Astrocyte (in vitro differentiated cells and primary cell): ENCODE measurements around the gene FNDC3B. TPM values are rescaled to one million over a fixed set of nuclear protein-coding genes. Genes with fewer than 3 reads are reported as not detected.

ENCODE experiments used
- DNase-seq: peaks from one replicate; pipeline ENCODE4 v3.0.0-alpha.2; 2010; ENCODE audit warnings: low read depth
- FAIRE-seq: peaks from 2 replicates; lab custom pipeline; 2011; peaks lifted over from hg19 to GRCh38; lab: Jason Lieb, UNC
- H2AFZ ChIP-seq: 2 replicates; pipeline ENCODE4 v1.6.0; 2012; ENCODE audit warnings: low read depth, low read length, inconsistent platforms
- H3K27ac ChIP-seq: 2 replicates; pipeline ENCODE4 v1.5.1; 2011; ENCODE audit warnings: low read depth, low read length, inconsistent platforms
- H3K27me3 ChIP-seq: 2 replicates; pipeline ENCODE4 v1.6.0; 2011; ENCODE audit warnings: low read length, inconsistent platforms; ENCODE audit not compliant: insufficient read depth
- H3K36me3 ChIP-seq: 2 replicates; pipeline ENCODE4 v1.5.1; 2011; ENCODE audit warnings: low read length, inconsistent platforms; ENCODE audit not compliant: insufficient read depth
- H3K4me1 ChIP-seq: 2 replicates; pipeline ENCODE4 v1.5.1; 2011; ENCODE audit warnings: low read length, inconsistent platforms; ENCODE audit not compliant: insufficient read depth
- H3K4me2 ChIP-seq: 2 replicates; pipeline ENCODE4 v1.6.0; 2012; ENCODE audit warnings: low read length, inconsistent platforms
- H3K4me3 ChIP-seq: 2 replicates; pipeline ENCODE4 v1.5.1; 2011; ENCODE audit warnings: low read depth, mild to moderate bottlenecking, low read length, inconsistent platforms; ENCODE audit not compliant: insufficient read depth
- H3K79me2 ChIP-seq: 2 replicates; pipeline ENCODE4 v1.6.0; 2012; ENCODE audit warnings: mild to moderate bottlenecking, low read length, inconsistent platforms; ENCODE audit not compliant: insufficient read depth
- H3K9ac ChIP-seq: 2 replicates; pipeline ENCODE4 v1.6.0; 2012; ENCODE audit warnings: mild to moderate bottlenecking, low read length, inconsistent platforms
- H3K9me3 ChIP-seq: 2 replicates; pipeline ENCODE4 v1.5.1; 2012; ENCODE audit warnings: low read depth, mild to moderate bottlenecking, low read length, inconsistent platforms; ENCODE audit not compliant: insufficient read depth
- H4K20me1 ChIP-seq: 2 replicates; pipeline ENCODE4 v1.6.0; 2012; ENCODE audit warnings: low read length, inconsistent platforms; ENCODE audit not compliant: insufficient read depth
- H3K27ac Mint-ChIP-seq: one replicate; pipeline ENCODE4 v1.8.0; 2021; ENCODE audit warnings: mild to moderate bottlenecking, mixed read lengths; ENCODE audit not compliant: unreplicated experiment
- H3K27me3 Mint-ChIP-seq: one replicate; pipeline ENCODE4 v1.8.0; 2021; ENCODE audit warnings: low read depth, mixed read lengths; ENCODE audit not compliant: unreplicated experiment
- H3K36me3 Mint-ChIP-seq: one replicate; pipeline ENCODE4 v1.8.0; 2021; ENCODE audit warnings: low read depth, mixed read lengths; ENCODE audit not compliant: unreplicated experiment
- H3K4me1 Mint-ChIP-seq: one replicate; pipeline ENCODE4 v1.8.0; 2021; ENCODE audit warnings: low read depth, mixed read lengths; ENCODE audit not compliant: unreplicated experiment
- H3K4me3 Mint-ChIP-seq: one replicate; pipeline ENCODE4 v1.8.0; 2021; ENCODE audit warnings: mild to moderate bottlenecking, moderate library complexity, mixed read lengths; ENCODE audit not compliant: unreplicated experiment
- H3K9me3 Mint-ChIP-seq: one replicate; pipeline ENCODE4 v1.8.0; 2021; ENCODE audit warnings: mild to moderate bottlenecking, mixed read lengths; ENCODE audit not compliant: unreplicated experiment
- EZH2 ChIP-seq: IDR thresholded peaks from 2 replicates; pipeline ENCODE4 v1.6.1; 2012; ENCODE audit warnings: mild to moderate bottlenecking, low read length, inconsistent platforms; ENCODE audit not compliant: insufficient read depth
- total RNA-seq: library from RNA; stranded (reverse); gene quantifications from 2 replicates; pipeline ENCODE4 v1.2.1, GENCODE V29; 2021
- TF ChIP-seq, protein P1 (sequence below): IDR thresholded peaks from 2 replicates; pipeline ENCODE4 v1.5.1; 2011; ENCODE audit warnings: low read depth, mild to moderate bottlenecking, inconsistent platforms, low read length, moderate library complexity; ENCODE audit not compliant: insufficient read depth

FNDC3B gene
- total RNA-seq, 1 donor from 2014 or later, result 327 TPM

DNA sequence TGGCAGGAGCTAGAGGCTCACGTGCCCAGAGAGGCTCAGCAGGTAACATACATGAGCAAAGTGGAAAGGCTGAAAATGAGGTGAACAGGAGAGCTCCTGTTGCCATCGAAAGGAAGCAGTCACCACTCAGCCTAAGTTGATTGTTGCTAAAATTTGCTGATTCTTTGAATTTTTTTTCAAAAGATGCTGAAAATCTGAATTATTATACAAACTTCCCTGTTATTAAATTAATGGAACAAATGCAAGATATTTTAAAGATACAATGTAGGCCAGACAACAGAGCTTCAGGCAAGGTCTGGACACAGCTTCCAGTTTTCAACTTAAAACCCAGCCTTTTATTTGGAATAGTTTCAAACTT lies 257.6 kb downstream of the FNDC3B start:
- no peaks in the 10 kb centered on the region for H3K9me3 ChIP-seq
- Mint-ChIP-seq H3K27ac (peak overlapping the region; percentile 27), H3K4me3 (no peak overlapping the region), H3K27me3 (no peaks in the 10 kb centered on the region), H3K4me1 (peaks cover 16% of the 10 kb centered on the region), H3K36me3 (peaks cover 44% of the 10 kb centered on the region), H3K9me3 (no peaks in the 10 kb centered on the region)
- H3K36me3 ChIP-seq, result peaks cover 65% of the 10 kb centered on the region
- no peak for DNase-seq
- no peak overlapping the region for H3K27ac ChIP-seq
- no peak overlapping the region for H2AFZ ChIP-seq
- no peak overlapping the region for H3K9ac ChIP-seq
- H4K20me1 ChIP-seq, result peaks cover 50% of the 10 kb centered on the region
- TF ChIP-seq, protein P1, sequence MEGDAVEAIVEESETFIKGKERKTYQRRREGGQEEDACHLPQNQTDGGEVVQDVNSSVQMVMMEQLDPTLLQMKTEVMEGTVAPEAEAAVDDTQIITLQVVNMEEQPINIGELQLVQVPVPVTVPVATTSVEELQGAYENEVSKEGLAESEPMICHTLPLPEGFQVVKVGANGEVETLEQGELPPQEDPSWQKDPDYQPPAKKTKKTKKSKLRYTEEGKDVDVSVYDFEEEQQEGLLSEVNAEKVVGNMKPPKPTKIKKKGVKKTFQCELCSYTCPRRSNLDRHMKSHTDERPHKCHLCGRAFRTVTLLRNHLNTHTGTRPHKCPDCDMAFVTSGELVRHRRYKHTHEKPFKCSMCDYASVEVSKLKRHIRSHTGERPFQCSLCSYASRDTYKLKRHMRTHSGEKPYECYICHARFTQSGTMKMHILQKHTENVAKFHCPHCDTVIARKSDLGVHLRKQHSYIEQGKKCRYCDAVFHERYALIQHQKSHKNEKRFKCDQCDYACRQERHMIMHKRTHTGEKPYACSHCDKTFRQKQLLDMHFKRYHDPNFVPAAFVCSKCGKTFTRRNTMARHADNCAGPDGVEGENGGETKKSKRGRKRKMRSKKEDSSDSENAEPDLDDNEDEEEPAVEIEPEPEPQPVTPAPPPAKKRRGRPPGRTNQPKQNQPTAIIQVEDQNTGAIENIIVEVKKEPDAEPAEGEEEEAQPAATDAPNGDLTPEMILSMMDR, result no peak
- TF ChIP-seq EZH2, result no peak
- FAIRE-seq, result no peak
- no peak overlapping the region for H3K4me2 ChIP-seq
- H3K27me3 ChIP-seq, result no peaks in the 10 kb centered on the region
- H3K4me1 ChIP-seq, result no peaks in the 10 kb centered on the region
- H3K79me2 ChIP-seq, result peaks cover 23% of the 10 kb centered on the region
- H3K4me3 ChIP-seq, result no peak overlapping the region

DNA sequence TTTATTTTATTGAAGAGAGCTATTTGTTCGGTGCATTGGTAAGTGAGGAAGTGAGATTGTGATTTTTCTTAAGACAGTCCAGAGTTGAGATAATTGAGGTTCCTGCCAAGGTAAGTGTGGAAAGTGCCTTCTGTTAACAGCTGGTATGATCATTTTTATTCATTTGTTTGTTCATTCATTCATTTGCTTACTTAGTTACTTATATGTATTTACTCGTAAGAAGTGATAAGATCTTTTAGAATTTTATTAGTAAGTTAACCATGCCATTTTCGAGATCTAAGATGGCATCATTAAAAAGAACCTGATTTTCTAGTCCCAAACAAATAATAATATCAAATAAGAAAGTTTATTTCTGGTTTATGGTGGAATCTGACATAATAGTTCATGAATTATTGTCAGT lies 258.9 kb downstream of the FNDC3B start:
- Histone ChIP-seq H3K27me3 (no peaks in the 10 kb centered on the region), H3K4me3 (no peak overlapping the region), H3K9ac (no peak overlapping the region), H2AFZ (no peak overlapping the region), H4K20me1 (peaks cover 43% of the 10 kb centered on the region), H3K4me2 (no peak overlapping the region), H3K27ac (no peak overlapping the region), H3K9me3 (no peaks in the 10 kb centered on the region), H3K4me1 (no peaks in the 10 kb centered on the region), H3K36me3 (peaks cover 63% of the 10 kb centered on the region), H3K79me2 (peaks cover 17% of the 10 kb centered on the region)
- TF ChIP-seq EZH2, result no peak
- TF ChIP-seq, protein P1, result no peak
- DNase-seq, result no peak
- H3K9me3 Mint-ChIP-seq, result no peaks in the 10 kb centered on the region
- no peak overlapping the region for H3K4me3 Mint-ChIP-seq
- peaks cover 7% of the 10 kb centered on the region for H3K4me1 Mint-ChIP-seq
- no peak for FAIRE-seq
- peaks cover 42% of the 10 kb centered on the region for H3K36me3 Mint-ChIP-seq
- H3K27me3 Mint-ChIP-seq, result no peaks in the 10 kb centered on the region
- peak overlapping the region; percentile 12 for H3K27ac Mint-ChIP-seq

DNA sequence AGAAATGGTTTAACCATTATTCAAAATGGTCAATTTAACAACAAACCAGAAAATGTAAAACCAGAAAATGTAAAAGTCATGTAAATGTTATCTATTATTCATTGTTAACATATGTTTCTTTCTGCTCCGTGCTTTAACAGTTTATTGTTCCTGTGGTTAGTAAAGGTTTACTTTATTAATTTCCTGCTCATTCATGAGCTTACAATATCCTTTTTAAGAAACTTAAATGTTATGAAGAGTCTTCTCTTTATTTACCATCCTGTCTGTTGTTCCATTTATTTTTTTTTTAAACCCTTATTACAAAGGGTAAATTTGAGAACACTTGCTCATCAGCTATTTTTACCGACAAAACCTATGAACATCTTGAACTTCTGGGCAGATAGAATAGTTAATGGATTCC lies 260.8 kb downstream of the FNDC3B start:
- no peak overlapping the region for H3K9ac ChIP-seq
- H3K27me3 Mint-ChIP-seq, result no peaks in the 10 kb centered on the region
- H3K36me3 Mint-ChIP-seq, result peaks cover 29% of the 10 kb centered on the region
- no peak overlapping the region for H3K27ac ChIP-seq
- no peak overlapping the region for H3K27ac Mint-ChIP-seq
- FAIRE-seq, result no peak
- peaks cover 16% of the 10 kb centered on the region for H3K79me2 ChIP-seq
- H3K9me3 Mint-ChIP-seq, result no peaks in the 10 kb centered on the region
- TF ChIP-seq, protein P1, result no peak
- no peak for TF ChIP-seq EZH2
- no peak overlapping the region for H3K4me3 ChIP-seq
- H3K4me2 ChIP-seq, result no peak overlapping the region
- no peak for DNase-seq
- H3K27me3 ChIP-seq, result no peaks in the 10 kb centered on the region
- no peaks in the 10 kb centered on the region for H3K9me3 ChIP-seq
- peaks cover 50% of the 10 kb centered on the region for H3K36me3 ChIP-seq
- H2AFZ ChIP-seq, result no peak overlapping the region
- H3K4me1 ChIP-seq, result no peaks in the 10 kb centered on the region
- no peak overlapping the region for H3K4me3 Mint-ChIP-seq
- H3K4me1 Mint-ChIP-seq, result peaks cover 10% of the 10 kb centered on the region
- H4K20me1 ChIP-seq, result peaks cover 38% of the 10 kb centered on the region
